Neuronal stem cell (in vitro differentiated cells): ENCODE results near the gene TAF11L13.

Experiments
- DNase-seq: peaks from one replicate; pipeline ENCODE4 v3.0.0-alpha.2; 2013; ENCODE audit warnings: low spot score
- H2AFZ ChIP-seq: one replicate; pipeline ENCODE4 v1.6.1; 2013; ENCODE audit warnings: mild to moderate bottlenecking, low read length, inconsistent platforms
- H2AK5ac ChIP-seq: 2 replicates; pipeline ENCODE4 v1.6.1; 2013; ENCODE audit warnings: low read depth, mild to moderate bottlenecking, inconsistent platforms, low read length, moderate library complexity, mixed read lengths
- H2BK120ac ChIP-seq: 2 replicates; pipeline ENCODE4 v1.6.1; 2013; ENCODE audit warnings: low read depth, mild to moderate bottlenecking, inconsistent platforms, low read length, moderate library complexity, mixed read lengths
- H2BK12ac ChIP-seq: one replicate; pipeline ENCODE4 v1.6.1; 2013; ENCODE audit warnings: low read length, inconsistent platforms
- H2BK15ac ChIP-seq: 2 replicates; pipeline ENCODE4 v1.6.1; 2013; ENCODE audit warnings: mild to moderate bottlenecking, low read length, inconsistent platforms, mixed read lengths
- H2BK5ac ChIP-seq: one replicate; pipeline ENCODE4 v1.6.1; 2013; ENCODE audit warnings: inconsistent platforms, mild to moderate bottlenecking, low read length, moderate library complexity
- H3K14ac ChIP-seq: one replicate; pipeline ENCODE4 v1.6.1; 2013; ENCODE audit warnings: low read length, inconsistent platforms
- H3K18ac ChIP-seq: 2 replicates; pipeline ENCODE4 v1.6.1; 2013; ENCODE audit warnings: low read length, inconsistent platforms
- H3K23ac ChIP-seq: 2 replicates; pipeline ENCODE4 v1.6.1; 2013; ENCODE audit warnings: low read depth, mild to moderate bottlenecking, mixed read lengths, low read length, inconsistent platforms; ENCODE audit not compliant: poor library complexity
- H3K27ac ChIP-seq: replicated peaks from 3 replicates; pipeline ENCODE4 v1.5.1; 2013; ENCODE audit warnings: low read length, inconsistent platforms
- H3K27me3 ChIP-seq, 3 experiments: 2 replicates each; pipeline ENCODE4 v1.6.1; 2013; ENCODE audit warnings: low read length in 3 of 3, mild to moderate bottlenecking in 2 of 3, inconsistent platforms in 1 of 3, low read depth in 1 of 3, mixed read lengths in 1 of 3, moderate library complexity in 1 of 3; ENCODE audit not compliant: control insufficient read depth in 3 of 3, insufficient read depth in 3 of 3
- H3K36me3 ChIP-seq, 2 donors: replicated peaks in 1 of 2; 2 replicates each; pipeline ENCODE4 v1.6.1; 2013; ENCODE audit warnings: low read length in 2 of 2; ENCODE audit not compliant: control insufficient read depth in 2 of 2, insufficient read depth in 2 of 2
- H3K4ac ChIP-seq: 2 replicates; pipeline ENCODE4 v1.6.1; 2013; ENCODE audit warnings: inconsistent platforms, mild to moderate bottlenecking, low read length, moderate library complexity
- H3K4me1 ChIP-seq, 2 donors: 1 replicate in 1 of 2; 2 replicates in 1 of 2; pipeline ENCODE4 v1.6.1; 2013; ENCODE audit warnings: low read length in 2 of 2, low read depth in 1 of 2; ENCODE audit not compliant: control insufficient read depth in 2 of 2, insufficient read depth in 1 of 2
- H3K4me2 ChIP-seq: one replicate; pipeline ENCODE4 v1.6.1; 2013; ENCODE audit warnings: mild to moderate bottlenecking, low read length, inconsistent platforms; ENCODE audit not compliant: insufficient read depth, poor library complexity, severe bottlenecking
- H3K4me3 ChIP-seq, 2 donors: 2 replicates each; pipeline ENCODE4 v1.5.1; 2013; ENCODE audit warnings: low read length in 2 of 2, mild to moderate bottlenecking in 2 of 2, inconsistent platforms in 1 of 2, moderate library complexity in 1 of 2
- H3K79me1 ChIP-seq: one replicate; pipeline ENCODE4 v1.6.1; 2013; ENCODE audit warnings: low read depth, mild to moderate bottlenecking, inconsistent platforms, low read length, moderate library complexity
- H3K9ac ChIP-seq: one replicate; pipeline ENCODE4 v1.6.1; 2013; ENCODE audit warnings: mild to moderate bottlenecking, low read depth, low read length, inconsistent platforms; ENCODE audit not compliant: poor library complexity
- H3K9me3 ChIP-seq, 2 donors: replicated peaks in 1 of 2; 2 replicates each; pipeline versions ENCODE3 to v1.6.1; 2013; ENCODE audit warnings: low read length in 2 of 2, mild to moderate bottlenecking in 2 of 2, inconsistent platforms in 1 of 2, low read depth in 1 of 2, mixed read lengths in 1 of 2, moderate library complexity in 1 of 2; ENCODE audit not compliant: control insufficient read depth in 2 of 2, insufficient read depth in 1 of 2
- H4K8ac ChIP-seq: one replicate; pipeline ENCODE4 v1.6.1; 2013; ENCODE audit warnings: low read depth, mild to moderate bottlenecking, inconsistent platforms, low read length, moderate library complexity
- H4K91ac ChIP-seq: one replicate; pipeline ENCODE4 v1.6.1; 2013; ENCODE audit warnings: low read length, low read depth, mild to moderate bottlenecking, inconsistent platforms; ENCODE audit not compliant: poor library complexity
- WGBS, 2 donors: extraction: QIAGEN DNeasy Blood & Tissue Kit; methylation state at CpG; one replicate each; pipeline ENCODE4 v1.1.7; 2013; ENCODE audit warnings: missing lambda C conversion rate in 2 of 2, mixed read lengths in 1 of 2; ENCODE audit not compliant: insufficient read length in 2 of 2, insufficient replicate concordance in 1 of 2; ENCODE audit errors: extremely low coverage in 2 of 2; 5-methylcytosine and 5-hydroxymethylcytosine counted together

Gene TAF11L13

GRCh38 chr5:17670353-17670752 is 38.5 kb downstream of the TAF11L13 start:
- Histone ChIP-seq H3K27me3 (no peaks in the 10 kb centered on the region), H4K91ac (no peak overlapping the region), H3K18ac (peak overlapping the region; percentile 64), H4K8ac (no peak overlapping the region), H3K27ac (no peak overlapping the region), H3K14ac (no peak overlapping the region), H2BK5ac (no peak overlapping the region), H3K4me3 (no peak overlapping the region), H3K4me2 (no peak overlapping the region), H2BK12ac (no peak overlapping the region), H3K4ac (no peak overlapping the region), H2BK120ac (no peak overlapping the region), H3K4me1 (no peaks in the 10 kb centered on the region), H2BK15ac (no peak overlapping the region), H2AK5ac (peak overlapping the region; percentile 89), H3K9me3 (no peaks in the 10 kb centered on the region), H3K79me1 (no peaks in the 10 kb centered on the region), H3K36me3 (no peaks in the 10 kb centered on the region), H3K23ac (peak overlapping the region; percentile 65), H2AFZ (no peak overlapping the region), H3K9ac (no peak overlapping the region)
- DNase-seq: no peak
- WGBS, 2 donors: no CpG with 5 or more reads among the region's 14 CpGs

GRCh38 chr5:17678751-17679324 is 47.0 kb downstream of the TAF11L13 start:
- no peaks in the 10 kb centered on the region for H3K79me1 ChIP-seq
- no peak overlapping the region for H3K23ac ChIP-seq
- H3K4me3 ChIP-seq: no peak overlapping the region
- H3K27me3 ChIP-seq: no peaks in the 10 kb centered on the region
- no peak overlapping the region for H2BK12ac ChIP-seq
- WGBS, 2 donors: no CpG with 5 or more reads among the region's 4 CpGs
- H2AK5ac ChIP-seq: no peak overlapping the region
- no peak overlapping the region for H3K18ac ChIP-seq
- no peak overlapping the region for H2BK15ac ChIP-seq
- H3K9ac ChIP-seq: no peak overlapping the region
- H4K8ac ChIP-seq: no peak overlapping the region
- H2BK5ac ChIP-seq: no peak overlapping the region
- no peaks in the 10 kb centered on the region for H3K36me3 ChIP-seq
- no peak overlapping the region for H2BK120ac ChIP-seq
- no peaks in the 10 kb centered on the region for H3K4me1 ChIP-seq
- no peak for DNase-seq
- no peak overlapping the region for H2AFZ ChIP-seq
- H4K91ac ChIP-seq: no peak overlapping the region
- H3K9me3 ChIP-seq: no peaks in the 10 kb centered on the region
- H3K4ac ChIP-seq: no peak overlapping the region
- no peak overlapping the region for H3K14ac ChIP-seq
- H3K4me2 ChIP-seq: no peak overlapping the region
- H3K27ac ChIP-seq: no peak overlapping the region

- no peaks in the 10 kb centered on the region for H3K4me1 ChIP-seq
- H3K4ac ChIP-seq: no peak overlapping the region
- no peak overlapping the region for H2AK5ac ChIP-seq
- no peak overlapping the region for H2BK5ac ChIP-seq
- no peak overlapping the region for H3K4me2 ChIP-seq
- H3K27ac ChIP-seq: no peak overlapping the region
- no peak overlapping the region for H2BK15ac ChIP-seq
- H4K8ac ChIP-seq: no peak overlapping the region
- no peak overlapping the region for H3K23ac ChIP-seq
- no peaks in the 10 kb centered on the region for H3K9me3 ChIP-seq
- no peak overlapping the region for H4K91ac ChIP-seq
- H3K27me3 ChIP-seq: no peaks in the 10 kb centered on the region
- H3K9ac ChIP-seq: no peak overlapping the region
- H3K4me3 ChIP-seq: no peak overlapping the region
- H2BK12ac ChIP-seq: no peak overlapping the region
- no peak overlapping the region for H3K14ac ChIP-seq
- no peak for DNase-seq
- no peak overlapping the region for H2BK120ac ChIP-seq
- no peaks in the 10 kb centered on the region for H3K36me3 ChIP-seq
- no peaks in the 10 kb centered on the region for H3K79me1 ChIP-seq
- H3K18ac ChIP-seq: no peak overlapping the region
- WGBS, 2 donors: no CpG with 5 or more reads among the region's 8 CpGs
- H2AFZ ChIP-seq: no peak overlapping the region
Observed at GRCh38 chr5:17679597-17680203, 47.8 kb downstream of the TAF11L13 start.

GRCh38 chr5:17680737-17681136 is 48.8 kb downstream of the TAF11L13 start:
- Histone ChIP-seq H3K4me2 (no peak overlapping the region), H3K9me3 (no peaks in the 10 kb centered on the region), H3K79me1 (no peaks in the 10 kb centered on the region), H2BK120ac (no peak overlapping the region), H2AFZ (peak overlapping the region; percentile 3), H4K91ac (no peak overlapping the region), H3K27me3 (no peaks in the 10 kb centered on the region), H3K4me3 (no peak overlapping the region), H3K36me3 (no peaks in the 10 kb centered on the region), H3K9ac (no peak overlapping the region), H3K4me1 (no peaks in the 10 kb centered on the region), H2BK15ac (no peak overlapping the region), H3K23ac (no peak overlapping the region), H4K8ac (no peak overlapping the region), H3K18ac (no peak overlapping the region), H2BK5ac (no peak overlapping the region), H3K14ac (no peak overlapping the region), H3K27ac (no peak overlapping the region), H3K4ac (no peak overlapping the region), H2AK5ac (no peak overlapping the region), H2BK12ac (no peak overlapping the region)
- no CpG with 5 or more reads among the region's 2 CpGs for WGBS, 2 donors
- no peak for DNase-seq
